B cell (primary cell): ENCODE results near the gene RAB11FIP5. TPM values are rescaled to one million over a fixed set of nuclear protein-coding genes. Genes with fewer than 3 reads are reported as not detected.

Source experiments
- ATAC-seq: fragments of 200-7000 bp; cut with Tn5 transposase; one replicate; pipeline ENCODE4 v1.10.0; 2021; ENCODE audit warnings: low read depth, mild to moderate bottlenecking, moderate number of reproducible peaks, moderate library complexity
- CTCF ChIA-PET: fragments of 350-600 bp; sonication (Branson Sonifier 250); formaldehyde crosslinking; loops from one replicate; lab custom pipeline; 2021; ENCODE audit warnings: antibody characterized with exemption, inconsistent platforms; lab: Charles Lee
- POLR2A ChIA-PET: fragments of 350-600 bp; sonication (Branson Sonifier 250); formaldehyde crosslinking; loops from one replicate; lab custom pipeline; 2021; ENCODE audit warnings: antibody characterized with exemption; lab: Charles Lee
- DNase-seq: peaks from one replicate; pipeline ENCODE4 v3.0.0; 2013
- H2AFZ ChIP-seq: 2 replicates; pipeline ENCODE4 v1.6.1; 2012; ENCODE audit warnings: mild to moderate bottlenecking, low read depth, low read length; ENCODE audit not compliant: insufficient read depth, poor library complexity, severe bottlenecking
- H3K27ac ChIP-seq, 2 donors: 1 replicate in 1 of 2; 2 replicates in 1 of 2; pipeline ENCODE4 v1.5.1; 2012 to 2013; ENCODE audit warnings: low read length in 2 of 2, mild to moderate bottlenecking in 2 of 2, moderate library complexity in 1 of 2
- H3K27me3 ChIP-seq, 4 experiments: fragments of 200-600 bp in 1 of 4; sonication (generic) in 1 of 4; replicated peaks in 1 of 4; 1 replicate in 2 of 4; 2 replicates in 2 of 4; pipeline versions ENCODE4 v1.6.1 to v1.7.0; 2013 to 2016; ENCODE audit warnings: low read length in 3 of 4, mild to moderate bottlenecking in 2 of 4, mixed read lengths in 1 of 4, moderate library complexity in 1 of 4; ENCODE audit not compliant: insufficient read depth in 4 of 4, control insufficient read depth in 3 of 4; ENCODE audit errors: control extremely low read depth in 1 of 4
- H3K36me3 ChIP-seq, 2 experiments: replicated peaks in 1 of 2; 1 replicate in 1 of 2; 2 replicates in 1 of 2; pipeline versions ENCODE4 v1.6.1 to v1.7.1; 2013; ENCODE audit warnings: low read length in 1 of 2; ENCODE audit not compliant: insufficient read depth in 2 of 2, control insufficient read depth in 1 of 2; ENCODE audit errors: control extremely low read depth in 1 of 2, extremely low read depth in 1 of 2
- H3K4me1 ChIP-seq, 2 donors: fragments of 200-600 bp in 1 of 2; sonication (generic) in 1 of 2; 1 replicate in 1 of 2; 2 replicates in 1 of 2; pipeline versions ENCODE4 v1.5.1 to v1.6.1; 2013 to 2017; ENCODE audit warnings: low read length in 2 of 2; ENCODE audit not compliant: control insufficient read depth in 2 of 2, insufficient read depth in 2 of 2
- H3K4me2 ChIP-seq: replicated peaks from 2 replicates; pipeline ENCODE3; 2012; ENCODE audit warnings: mild to moderate bottlenecking, low read depth, low read length; ENCODE audit not compliant: poor library complexity, severe bottlenecking
- H3K4me3 ChIP-seq, 5 experiments: fragments of 200-600 bp in 1 of 5; sonication (generic) in 1 of 5; 1 replicate in 3 of 5; 2 replicates in 2 of 5; pipeline versions ENCODE4 v1.5.1 to v1.7.0; 2011 to 2016; ENCODE audit warnings: low read length in 4 of 5, mild to moderate bottlenecking in 4 of 5, low read depth in 2 of 5, control low read depth in 1 of 5, moderate library complexity in 1 of 5; ENCODE audit not compliant: insufficient read depth in 1 of 5; ENCODE audit errors: control extremely low read depth in 1 of 5, extremely low read depth in 1 of 5
- H3K79me2 ChIP-seq: fragments of 200-600 bp; sonication (generic); one replicate; pipeline ENCODE4 v1.6.0; 2016; ENCODE audit warnings: low read length; ENCODE audit not compliant: control insufficient read depth, insufficient read depth
- H3K9ac ChIP-seq: fragments of 200-600 bp; sonication (generic); 2 replicates; pipeline ENCODE4 v1.6.1; 2017; ENCODE audit warnings: mild to moderate bottlenecking, low read length, moderate library complexity
- H3K9me3 ChIP-seq, 3 donors: one replicate each; pipeline versions ENCODE4 v1.6.1 to v1.7.1; 2013; ENCODE audit warnings: low read length in 2 of 3; ENCODE audit not compliant: control insufficient read depth in 2 of 3, insufficient read depth in 1 of 3; ENCODE audit errors: control extremely low read depth in 1 of 3
- H4K20me1 ChIP-seq: 2 replicates; pipeline ENCODE4 v1.6.0; 2012; ENCODE audit warnings: mild to moderate bottlenecking, low read length; ENCODE audit not compliant: insufficient read depth, control insufficient read depth, poor library complexity, severe bottlenecking
- H3K27ac Mint-ChIP-seq: one replicate; pipeline ENCODE4 v1.8.0; 2021; ENCODE audit warnings: mixed read lengths
- H3K27me3 Mint-ChIP-seq: one replicate; pipeline ENCODE4 v1.8.0; 2021; ENCODE audit warnings: mixed read lengths
- H3K4me1 Mint-ChIP-seq: one replicate; pipeline ENCODE4 v1.8.0; 2021; ENCODE audit warnings: mixed read lengths
- H3K4me3 Mint-ChIP-seq: one replicate; pipeline ENCODE4 v1.8.0; 2021; ENCODE audit warnings: mixed read lengths
- H3K9me3 Mint-ChIP-seq: one replicate; pipeline ENCODE4 v1.8.0; 2022; ENCODE audit warnings: mixed read lengths; ENCODE audit not compliant: insufficient read depth
- CTCF ChIP-seq: fragments of 200-600 bp; IDR thresholded peaks from one replicate; pipeline ENCODE4 v1.8.0; 2022; ENCODE audit warnings: antibody characterized with exemption, mild to moderate bottlenecking
- EZH2 ChIP-seq: IDR thresholded peaks from 2 replicates; pipeline ENCODE4 v1.6.1; 2012; ENCODE audit warnings: borderline replicate concordance, low read depth, mild to moderate bottlenecking, moderate library complexity, low read length; ENCODE audit not compliant: insufficient read depth, poor library complexity, severe bottlenecking
- WGBS: methylation state at CpG from one replicate; pipeline ENCODE4 v1.1.5; 2013; ENCODE audit warnings: missing lambda C conversion rate; ENCODE audit not compliant: insufficient coverage; 5-methylcytosine and 5-hydroxymethylcytosine counted together
- intact Hi-C: fragments of 100-400 bp; cut with micrococcal nuclease; formaldehyde crosslinking; loops from one replicate; pipeline ENCODE4 v1.10.0; 2022
- polyA plus RNA-seq: library from polyadenylated mRNA; depleted of rRNA; stranded (reverse); fragments of >200 nt; gene quantifications from 2 replicates; pipeline ENCODE4 v1.2.3, GENCODE V29; 2012
- total RNA-seq, 2 donors: library from RNA; stranded (reverse); fragments of 120-200 nt in 1 of 2; gene quantifications; 1 replicate in 1 of 2; 2 replicates in 1 of 2; pipeline versions ENCODE4 v1.2.3 to v1.2.4, GENCODE V29; 2013 to 2022

RAB11FIP5 gene
- total and polyA plus RNA-seq, 2 donors (not counting 1 experiment from before 2014, with no cell fraction given) = 1.7 to 4.6 TPM

GRCh38 chr2:73037947-73038585, 74.7 kb downstream of the RAB11FIP5 start:
- intact Hi-C loops = no loop called here
- H3K36me3 ChIP-seq = peaks cover 0 to 4% of the 10 kb centered on the region in 2 experiments
- no peak overlapping the region for H3K4me2 ChIP-seq
- H3K4me3 Mint-ChIP-seq = no peak overlapping the region
- no CpG with 5 or more reads among the region's 6 CpGs for WGBS
- H3K4me3 ChIP-seq = no peak overlapping the region
- H3K9ac ChIP-seq = no peak overlapping the region
- H3K9me3 ChIP-seq = no peaks in the 10 kb centered on the region
- no peak overlapping the region for H3K27ac Mint-ChIP-seq
- peaks cover 9% of the 10 kb centered on the region for H3K4me1 Mint-ChIP-seq
- H3K27ac ChIP-seq = no peak overlapping the region
- no peaks in the 10 kb centered on the region for H3K9me3 Mint-ChIP-seq
- no peaks in the 10 kb centered on the region for H4K20me1 ChIP-seq
- H3K4me1 ChIP-seq = no peaks in the 10 kb centered on the region
- no peaks in the 10 kb centered on the region for H3K27me3 ChIP-seq
- no peak for ATAC-seq
- no peaks in the 10 kb centered on the region for H3K79me2 ChIP-seq
- H3K27me3 Mint-ChIP-seq = no peaks in the 10 kb centered on the region
- ChIA-PET CTCF (interaction anchor here (1.0 kb wide), 1 partner anchor 47 kb away, joined by 4 read pairs; no protein-coding TSS in a partner anchor), POLR2A (no interaction called here)
- no peak for DNase-seq
- TF ChIP-seq EZH2 (no peak), CTCF (no peak)
- H2AFZ ChIP-seq = no peak overlapping the region

GRCh38 chr2:73036766-73037165, 76.0 kb downstream of the RAB11FIP5 start:
- no peak overlapping the region for H3K27ac ChIP-seq
- 98% methylated on average over 10 of the region's 11 CpGs for WGBS
- Mint-ChIP-seq H3K9me3 (no peaks in the 10 kb centered on the region), H3K27ac (no peak overlapping the region), H3K27me3 (no peaks in the 10 kb centered on the region), H3K4me3 (no peak overlapping the region), H3K4me1 (peaks cover 9% of the 10 kb centered on the region)
- peaks cover 0 to 4% of the 10 kb centered on the region in 2 experiments for H3K36me3 ChIP-seq
- no peak for ATAC-seq
- H2AFZ ChIP-seq = no peak overlapping the region
- TF ChIP-seq EZH2 (no peak), CTCF (no peak)
- DNase-seq = no peak
- no peak overlapping the region for H3K9ac ChIP-seq
- no peaks in the 10 kb centered on the region for H3K9me3 ChIP-seq
- H3K4me3 ChIP-seq = no peak overlapping the region
- no peaks in the 10 kb centered on the region for H4K20me1 ChIP-seq
- no peak overlapping the region for H3K4me2 ChIP-seq
- intact Hi-C loops = no loop called here
- ChIA-PET CTCF (no interaction called here), POLR2A (no interaction called here)
- H3K4me1 ChIP-seq = no peaks in the 10 kb centered on the region
- no peaks in the 10 kb centered on the region for H3K79me2 ChIP-seq
- no peaks in the 10 kb centered on the region for H3K27me3 ChIP-seq
